AG04449 (cell line): ENCODE measurements around the gene ABR.
A peak's percentile ranks its signal among the peaks of the same experiment; 100 is the strongest.
"Not testable (repeated sequence)": the region's sequence is repeated elsewhere in the genome, so short reads cannot be mapped to it uniquely, and the experiment has no call there.

Source experiments
- CTCF ChIA-PET: fragments of 350-600 bp; formaldehyde crosslinking; extraction: SDS; loops from one replicate; lab custom pipeline; 2021; ENCODE audit warnings: antibody characterized with exemption; lab: Yijun Ruan, JAX
- POLR2A ChIA-PET: fragments of 400-600, 350-600 bp; formaldehyde crosslinking; extraction: SDS; loops from one replicate; lab custom pipeline; 2020; ENCODE audit warnings: antibody characterized with exemption, inconsistent platforms; lab: Yijun Ruan, JAX
- DNase-seq: peaks from one replicate; pipeline ENCODE4 v3.0.0-alpha.2; 2010; ENCODE audit warnings: low read depth, low spot score
- H3K4me3 ChIP-seq: 2 replicates; pipeline ENCODE4 v1.5.1; 2011; ENCODE audit warnings: low read depth, mild to moderate bottlenecking, control low read depth, low read length
- TF ChIP-seq, protein P1 (sequence below): IDR thresholded peaks from one replicate; pipeline ENCODE4 v1.5.1; 2011; ENCODE audit warnings: mild to moderate bottlenecking, moderate library complexity, low read length, control low read depth, inconsistent platforms; ENCODE audit not compliant: insufficient read depth; ENCODE audit errors: missing control alignments

Gene ABR

DNA sequence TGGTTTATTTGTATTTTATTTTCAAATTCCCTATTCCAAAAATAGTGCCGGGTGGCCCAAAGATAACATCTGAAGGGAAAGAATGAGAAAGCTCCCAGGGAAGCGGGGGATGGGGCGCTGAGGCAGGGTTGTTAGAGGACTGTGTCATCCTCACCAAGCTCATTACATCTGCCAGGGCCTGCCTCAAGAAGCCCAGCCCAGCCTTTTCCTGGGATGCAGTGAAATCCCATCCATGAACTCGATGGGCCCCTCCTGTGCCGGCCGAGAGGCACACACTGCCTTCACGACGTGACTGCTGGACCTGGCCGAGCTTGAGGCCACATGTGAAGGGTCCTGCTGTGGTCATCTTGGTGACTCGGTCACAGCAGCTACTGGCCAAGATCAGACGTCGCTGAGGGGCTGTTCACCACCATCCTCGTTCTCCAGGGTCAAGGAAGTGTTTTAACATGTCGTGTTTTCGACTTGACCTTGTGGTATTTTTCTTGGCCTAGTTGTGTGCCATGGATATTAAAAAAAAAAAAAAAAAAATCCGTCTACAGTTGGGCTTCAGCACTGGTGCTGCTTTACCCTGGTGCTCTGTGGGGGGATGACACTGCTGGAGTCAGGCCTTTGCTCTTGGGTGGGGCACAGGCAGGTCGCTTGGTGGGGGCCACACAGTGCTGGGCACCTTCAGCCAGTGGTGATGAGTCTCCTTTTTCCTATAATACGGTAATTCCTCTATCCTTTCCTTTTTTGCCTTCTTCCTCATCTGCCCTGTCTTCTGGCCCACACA, 178.0 kb downstream of the ABR start:
- TF ChIP-seq, protein P1, sequence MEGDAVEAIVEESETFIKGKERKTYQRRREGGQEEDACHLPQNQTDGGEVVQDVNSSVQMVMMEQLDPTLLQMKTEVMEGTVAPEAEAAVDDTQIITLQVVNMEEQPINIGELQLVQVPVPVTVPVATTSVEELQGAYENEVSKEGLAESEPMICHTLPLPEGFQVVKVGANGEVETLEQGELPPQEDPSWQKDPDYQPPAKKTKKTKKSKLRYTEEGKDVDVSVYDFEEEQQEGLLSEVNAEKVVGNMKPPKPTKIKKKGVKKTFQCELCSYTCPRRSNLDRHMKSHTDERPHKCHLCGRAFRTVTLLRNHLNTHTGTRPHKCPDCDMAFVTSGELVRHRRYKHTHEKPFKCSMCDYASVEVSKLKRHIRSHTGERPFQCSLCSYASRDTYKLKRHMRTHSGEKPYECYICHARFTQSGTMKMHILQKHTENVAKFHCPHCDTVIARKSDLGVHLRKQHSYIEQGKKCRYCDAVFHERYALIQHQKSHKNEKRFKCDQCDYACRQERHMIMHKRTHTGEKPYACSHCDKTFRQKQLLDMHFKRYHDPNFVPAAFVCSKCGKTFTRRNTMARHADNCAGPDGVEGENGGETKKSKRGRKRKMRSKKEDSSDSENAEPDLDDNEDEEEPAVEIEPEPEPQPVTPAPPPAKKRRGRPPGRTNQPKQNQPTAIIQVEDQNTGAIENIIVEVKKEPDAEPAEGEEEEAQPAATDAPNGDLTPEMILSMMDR = no peak
- no peak overlapping the region for H3K4me3 ChIP-seq
- ChIA-PET POLR2A (interaction anchor here (1.2 kb wide), 1 partner anchor 54 kb away, joined by 3 read pairs; no protein-coding TSS in a partner anchor), CTCF (interaction anchor here (1.3 to 11.6 kb wide), 8 partner anchors 10 to 219 kb away, joined by 4 to 146 read pairs (median 6); partner anchors contain the start of genes GLOD4 and MRM3)
- DNase-seq = no peak

DNA sequence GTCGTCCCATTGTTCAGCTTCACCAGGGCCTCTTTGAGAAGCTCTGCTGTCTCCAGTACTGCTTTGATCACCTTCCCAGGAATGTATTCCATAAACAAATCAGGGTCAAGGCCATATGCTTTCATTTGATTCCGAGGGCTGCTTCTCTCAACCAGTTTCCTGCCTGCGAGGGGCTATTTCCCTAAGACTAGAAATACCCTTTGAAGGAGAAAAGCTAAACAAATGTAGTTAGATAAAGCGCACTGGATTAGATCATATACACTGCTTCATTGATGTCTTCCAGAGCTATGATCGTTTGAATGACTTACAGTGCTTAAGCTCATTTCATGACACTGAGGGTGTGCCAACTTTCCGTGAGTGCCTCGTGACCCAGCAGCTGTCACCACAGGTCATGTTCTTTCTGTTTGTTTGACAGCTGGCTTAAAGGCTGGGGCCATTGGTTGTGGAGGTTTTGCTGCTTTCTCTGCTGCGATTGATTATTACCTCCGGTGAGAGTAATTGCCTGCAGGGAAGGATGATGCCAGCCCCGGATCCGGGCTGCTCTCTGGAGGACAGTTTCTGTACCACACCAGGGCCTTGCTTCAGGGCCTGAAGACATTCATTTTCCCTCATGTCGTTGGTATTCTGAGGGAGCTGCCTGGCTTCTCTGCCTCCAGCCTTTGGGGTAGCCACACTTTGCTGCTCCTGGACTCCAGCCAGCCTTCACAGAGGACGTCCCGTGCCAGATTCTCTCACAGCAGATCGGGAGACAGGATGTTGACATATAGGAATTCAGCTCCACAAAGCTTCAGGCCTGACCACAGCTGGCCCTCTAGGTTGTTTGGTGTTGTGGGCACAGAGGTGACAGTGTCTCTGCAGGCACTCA, 179.0 kb downstream of the ABR start:
- no peak overlapping the region for H3K4me3 ChIP-seq
- POLR2A ChIA-PET = interaction anchor here (0.6 to 1.2 kb wide), 2 partner anchors 49 to 55 kb away, joined by 3 read pairs; no protein-coding TSS in a partner anchor
- CTCF ChIA-PET = interaction anchor here (1.0 to 11.6 kb wide), 12 partner anchors 11 to 589 kb away, joined by 3 to 146 read pairs (median 6); partner anchors contain the start of genes GEMIN4, GLOD4 and MRM3
- no peak for DNase-seq
- TF ChIP-seq, protein P1 = no peak

DNA sequence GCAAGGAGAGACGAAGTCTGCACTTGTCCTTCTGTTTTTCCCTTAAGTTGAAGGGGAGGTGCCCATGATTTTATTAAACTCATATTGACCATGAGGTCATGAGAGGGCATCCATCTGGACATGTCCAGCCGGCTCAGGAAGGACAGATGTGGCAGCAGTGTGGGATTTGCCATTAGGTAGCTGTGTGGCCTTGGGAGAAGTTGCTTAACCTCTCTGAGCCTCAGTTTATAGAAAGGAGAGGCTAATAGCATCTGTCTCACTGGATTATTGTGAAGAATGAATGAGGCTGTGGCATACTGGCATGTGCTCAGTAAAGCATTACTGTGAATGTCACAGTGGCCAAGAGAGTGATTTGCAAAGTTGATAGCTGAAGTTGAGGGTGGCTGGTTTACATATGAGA, 181.7 kb downstream of the ABR start:
- ChIA-PET CTCF (interaction anchor here (1.0 to 11.6 kb wide), 11 partner anchors 8 to 282 kb away, joined by 3 to 146 read pairs (median 5); partner anchors contain the start of genes GEMIN4, GLOD4, MRM3 and NXN), POLR2A (interaction anchor here (1.7 kb wide), 1 partner anchor 18 kb away, joined by 3 read pairs; the partner anchor contains the start of gene NXN)
- peak overlapping the region; percentile 100 for H3K4me3 ChIP-seq
- no peak for DNase-seq
- TF ChIP-seq, protein P1 = no peak

DNA sequence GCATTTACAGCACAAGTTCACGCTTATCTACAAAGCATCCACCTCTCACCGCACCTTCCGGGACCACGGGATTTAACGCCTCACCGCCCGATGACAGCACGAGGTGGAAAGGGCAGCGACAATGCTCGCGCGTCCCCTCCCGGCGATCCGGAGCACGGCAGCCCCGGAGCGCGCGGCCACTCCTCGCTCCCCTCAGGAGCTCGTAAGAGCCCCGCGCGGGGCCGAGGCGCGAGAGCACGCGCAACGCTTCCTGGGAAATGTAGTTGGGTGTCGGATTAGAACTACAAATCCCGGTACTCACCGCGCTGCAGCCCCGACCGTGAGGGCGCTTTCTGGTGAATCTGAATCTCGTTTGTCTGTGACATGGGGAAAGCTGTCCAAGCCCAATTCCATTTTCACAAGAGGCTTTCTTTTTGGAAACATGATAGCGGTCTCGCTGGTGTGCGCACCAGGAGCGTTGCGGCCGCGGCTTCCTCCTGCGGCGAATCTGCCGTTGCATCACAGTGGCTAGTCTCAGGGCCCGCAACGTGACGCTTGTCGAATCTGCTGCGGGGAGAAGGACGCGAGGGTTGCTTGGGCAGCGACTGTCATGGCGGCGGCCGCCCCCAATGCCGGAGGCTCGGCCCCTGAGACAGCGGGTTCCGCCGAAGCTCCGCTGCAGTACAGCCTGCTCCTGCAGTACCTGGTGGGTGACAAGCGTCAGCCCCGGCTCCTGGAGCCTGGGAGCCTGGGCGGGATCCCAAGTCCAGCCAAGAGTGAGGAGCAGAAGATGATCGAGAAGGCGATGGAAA, 183.0 kb downstream of the ABR start, which contains the start of gene TIMM22:
TIMM22 (plus strand) TSS at position 576 of the 791 bp plus-strand sequence; CDS start at position 590, 14 bp downstream.
- TF ChIP-seq, protein P1 = peak; percentile 92
- H3K4me3 ChIP-seq = peak within 1 kb of the TSS; percentile 100
- POLR2A ChIA-PET = interaction anchor here (0.6 to 1.7 kb wide), 6 partner anchors 17 to 585 kb away, joined by 3 to 4 read pairs (median 3); partner anchors contain the start of genes GLOD4, MRM3 and NXN
- CTCF ChIA-PET = interaction anchor here (0.6 to 11.6 kb wide), 40 partner anchors 9 to 761 kb away, joined by 3 to 146 read pairs (median 4); partner anchors contain the start of genes GLOD4, MRM3 and NXN
- peak; percentile 88 for DNase-seq

DNA sequence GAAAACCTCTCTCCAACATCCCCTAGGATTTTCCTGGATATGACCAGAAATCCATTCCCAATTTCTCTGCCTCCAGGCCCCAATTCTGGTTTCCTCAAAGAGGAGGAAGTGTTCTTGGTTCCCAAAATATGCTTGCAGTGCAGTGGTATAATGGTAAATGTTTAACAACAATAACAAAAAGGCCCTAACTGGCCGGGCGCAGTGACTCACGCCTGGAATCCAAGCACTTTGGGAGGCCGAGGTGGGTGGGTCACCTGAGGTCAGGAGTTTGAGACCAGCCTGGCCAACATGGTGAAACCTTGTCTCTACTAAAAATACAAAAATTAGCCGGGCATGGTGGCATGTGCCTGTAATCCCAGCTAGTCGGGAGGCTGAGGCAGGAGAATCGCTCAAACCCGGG, 184.5 kb downstream of the ABR start:
- H3K4me3 ChIP-seq, DNase-seq, POLR2A ChIA-PET: not testable (repeated sequence)
- CTCF ChIA-PET = interaction anchor here (1.2 to 11.6 kb wide), 9 partner anchors 10 to 583 kb away, joined by 5 to 146 read pairs (median 11); partner anchors contain the start of genes GLOD4 and MRM3
